Measurements from ENCODE around the gene NPBWR2. TPM values are rescaled to one million over a fixed set of nuclear protein-coding genes. Genes with fewer than 3 reads are reported as not detected.

The NPBWR2 gene
- total RNA-seq, 1 experiment from 2014 or later, result not detected

GRCh38 chr20:64096535-64096934, 10.8 kb downstream of the NPBWR2 start (continued):
- TF ChIP-seq, protein P1, sequence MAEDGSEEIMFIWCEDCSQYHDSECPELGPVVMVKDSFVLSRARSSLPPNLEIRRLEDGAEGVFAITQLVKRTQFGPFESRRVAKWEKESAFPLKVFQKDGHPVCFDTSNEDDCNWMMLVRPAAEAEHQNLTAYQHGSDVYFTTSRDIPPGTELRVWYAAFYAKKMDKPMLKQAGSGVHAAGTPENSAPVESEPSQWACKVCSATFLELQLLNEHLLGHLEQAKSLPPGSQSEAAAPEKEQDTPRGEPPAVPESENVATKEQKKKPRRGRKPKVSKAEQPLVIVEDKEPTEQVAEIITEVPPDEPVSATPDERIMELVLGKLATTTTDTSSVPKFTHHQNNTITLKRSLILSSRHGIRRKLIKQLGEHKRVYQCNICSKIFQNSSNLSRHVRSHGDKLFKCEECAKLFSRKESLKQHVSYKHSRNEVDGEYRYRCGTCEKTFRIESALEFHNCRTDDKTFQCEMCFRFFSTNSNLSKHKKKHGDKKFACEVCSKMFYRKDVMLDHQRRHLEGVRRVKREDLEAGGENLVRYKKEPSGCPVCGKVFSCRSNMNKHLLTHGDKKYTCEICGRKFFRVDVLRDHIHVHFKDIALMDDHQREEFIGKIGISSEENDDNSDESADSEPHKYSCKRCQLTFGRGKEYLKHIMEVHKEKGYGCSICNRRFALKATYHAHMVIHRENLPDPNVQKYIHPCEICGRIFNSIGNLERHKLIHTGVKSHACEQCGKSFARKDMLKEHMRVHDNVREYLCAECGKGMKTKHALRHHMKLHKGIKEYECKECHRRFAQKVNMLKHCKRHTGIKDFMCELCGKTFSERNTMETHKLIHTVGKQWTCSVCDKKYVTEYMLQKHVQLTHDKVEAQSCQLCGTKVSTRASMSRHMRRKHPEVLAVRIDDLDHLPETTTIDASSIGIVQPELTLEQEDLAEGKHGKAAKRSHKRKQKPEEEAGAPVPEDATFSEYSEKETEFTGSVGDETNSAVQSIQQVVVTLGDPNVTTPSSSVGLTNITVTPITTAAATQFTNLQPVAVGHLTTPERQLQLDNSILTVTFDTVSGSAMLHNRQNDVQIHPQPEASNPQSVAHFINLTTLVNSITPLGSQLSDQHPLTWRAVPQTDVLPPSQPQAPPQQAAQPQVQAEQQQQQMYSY (CRISPR knock-in tag; IDR thresholded peaks at IDR 0.05), result no peak

- ATAC-seq, result no peak
- Mint-ChIP-seq H3K36me3 (peaks cover 6% of the 10 kb centered on the region), H3K27me3 (ENCODE audit: low read depth) (0 out of 2 replicates have a peak, but pooled peaks cover 6% of the 10 kb centered on the region), H3K9me3 (peaks cover 13% of the 10 kb centered on the region), H3K4me3 (no peak overlapping the region), H3K27ac (no peak overlapping the region), H3K4me1 (peaks cover 7% of the 10 kb centered on the region)
- POLR2A ChIA-PET, result no interaction called here
- DNase-seq (ENCODE audit: low spot score), result no peak
- CTCF ChIA-PET, result no interaction called here
- TF ChIP-seq FOXK1 (CRISPR knock-in tag; IDR thresholded peaks at IDR 0.05) (no peak), E2F1 (CRISPR knock-in tag; IDR thresholded peaks at IDR 0.05) (no peak), ZNF671 (CRISPR knock-in tag; IDR thresholded peaks at IDR 0.05) (no peak), ZNF263 (CRISPR knock-in tag; IDR thresholded peaks at IDR 0.05; ENCODE audit: low read depth) (no peak), ZNF416 (CRISPR knock-in tag; IDR thresholded peaks at IDR 0.05) (no peak), ZNF219 (CRISPR knock-in tag; IDR thresholded peaks at IDR 0.05; ENCODE audit: borderline replicate concordance) (no peak)
Measured at GRCh38 chr20:64095927-64096326, 11.4 kb downstream of the NPBWR2 start.

- ChIA-PET CTCF (no interaction called here), POLR2A (no interaction called here)
- H3K4me3 Mint-ChIP-seq, result no peak overlapping the region
- DNase-seq (ENCODE audit: low spot score), result no peak
- 0 out of 2 replicates have a peak, but pooled peaks cover 6% of the 10 kb centered on the region for H3K27me3 Mint-ChIP-seq (ENCODE audit: low read depth)
- peaks cover 13% of the 10 kb centered on the region for H3K9me3 Mint-ChIP-seq
- no peak overlapping the region for H3K27ac Mint-ChIP-seq
- H3K36me3 Mint-ChIP-seq, result peaks cover 6% of the 10 kb centered on the region
- ATAC-seq, result no peak
- peaks cover 7% of the 10 kb centered on the region for H3K4me1 Mint-ChIP-seq
- TF ChIP-seq ERG (CRISPR knock-in tag; IDR thresholded peaks at IDR 0.05) (no peak), ESRRA (CRISPR knock-in tag; IDR thresholded peaks at IDR 0.05; ENCODE audit: borderline replicate concordance) (no peak), HMGA2 (CRISPR knock-in tag; IDR thresholded peaks at IDR 0.05) (no peak), NFYB (CRISPR knock-in tag; conservative IDR thresholded peaks at IDR 0.05; ENCODE audit: low read depth) (no peak), SMAD4 (CRISPR knock-in tag; IDR thresholded peaks at IDR 0.05) (no peak), TEAD4 (CRISPR knock-in tag; IDR thresholded peaks at IDR 0.05) (no peak), STAT6 (CRISPR knock-in tag; conservative IDR thresholded peaks at IDR 0.05; ENCODE audit: low read depth) (no peak), RELA (CRISPR knock-in tag; IDR thresholded peaks at IDR 0.05; ENCODE audit: borderline replicate concordance) (no peak), FOXP1 (CRISPR knock-in tag; IDR thresholded peaks at IDR 0.05; ENCODE audit: borderline replicate concordance) (no peak), ZNF532 (CRISPR knock-in tag; IDR thresholded peaks at IDR 0.05; ENCODE audit: borderline replicate concordance) (no peak)
- TF ChIP-seq, protein P2, sequence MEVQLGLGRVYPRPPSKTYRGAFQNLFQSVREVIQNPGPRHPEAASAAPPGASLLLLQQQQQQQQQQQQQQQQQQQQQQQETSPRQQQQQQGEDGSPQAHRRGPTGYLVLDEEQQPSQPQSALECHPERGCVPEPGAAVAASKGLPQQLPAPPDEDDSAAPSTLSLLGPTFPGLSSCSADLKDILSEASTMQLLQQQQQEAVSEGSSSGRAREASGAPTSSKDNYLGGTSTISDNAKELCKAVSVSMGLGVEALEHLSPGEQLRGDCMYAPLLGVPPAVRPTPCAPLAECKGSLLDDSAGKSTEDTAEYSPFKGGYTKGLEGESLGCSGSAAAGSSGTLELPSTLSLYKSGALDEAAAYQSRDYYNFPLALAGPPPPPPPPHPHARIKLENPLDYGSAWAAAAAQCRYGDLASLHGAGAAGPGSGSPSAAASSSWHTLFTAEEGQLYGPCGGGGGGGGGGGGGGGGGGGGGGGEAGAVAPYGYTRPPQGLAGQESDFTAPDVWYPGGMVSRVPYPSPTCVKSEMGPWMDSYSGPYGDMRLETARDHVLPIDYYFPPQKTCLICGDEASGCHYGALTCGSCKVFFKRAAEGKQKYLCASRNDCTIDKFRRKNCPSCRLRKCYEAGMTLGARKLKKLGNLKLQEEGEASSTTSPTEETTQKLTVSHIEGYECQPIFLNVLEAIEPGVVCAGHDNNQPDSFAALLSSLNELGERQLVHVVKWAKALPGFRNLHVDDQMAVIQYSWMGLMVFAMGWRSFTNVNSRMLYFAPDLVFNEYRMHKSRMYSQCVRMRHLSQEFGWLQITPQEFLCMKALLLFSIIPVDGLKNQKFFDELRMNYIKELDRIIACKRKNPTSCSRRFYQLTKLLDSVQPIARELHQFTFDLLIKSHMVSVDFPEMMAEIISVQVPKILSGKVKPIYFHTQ (CRISPR knock-in tag; IDR thresholded peaks at IDR 0.05), result no peak
Measured at GRCh38 chr20:64095455-64095854, 11.9 kb downstream of the NPBWR2 start.

Data from WTC11 (cell line).